Neural progenitor cell (in vitro differentiated cells): Measurements from ENCODE around the gene PCDH9.

Source experiments
- CTCF ChIP-seq: fragments of 200-600 bp; sonication (generic); IDR thresholded peaks from 2 replicates; pipeline ENCODE4 v1.5.1; 2017; ENCODE audit warnings: antibody characterized with exemption, mild to moderate bottlenecking
- EZH2 ChIP-seq: fragments of 200-600 bp; sonication (generic); IDR thresholded peaks from 2 replicates; pipeline ENCODE4 v1.6.1; 2017; ENCODE audit warnings: antibody characterized with exemption, mild to moderate bottlenecking, moderate library complexity

DNA sequence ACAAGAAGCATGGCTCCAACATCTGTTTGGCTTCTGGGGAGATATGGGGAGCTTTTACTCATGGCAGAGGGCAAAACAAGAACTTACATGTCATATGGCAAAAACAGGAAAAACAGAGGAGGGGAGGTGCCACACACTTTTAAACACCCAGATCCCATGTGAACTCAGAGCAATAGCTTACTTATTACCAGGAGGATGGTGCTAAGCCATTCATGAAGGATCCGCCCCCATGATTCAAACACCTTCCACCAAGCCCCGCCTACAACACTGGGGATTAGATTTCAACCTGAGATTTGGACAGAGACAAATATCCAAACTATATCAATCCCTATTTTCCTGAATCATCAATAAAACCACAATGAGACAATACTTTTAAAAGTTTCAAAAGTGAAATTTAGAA is 712.1 kb downstream of the PCDH9 start:
- no peak for TF ChIP-seq CTCF
- no peak for TF ChIP-seq EZH2
